ENCODE measurements around the gene RFX1.
"Not testable (repeated sequence)": the region's sequence is repeated elsewhere in the genome, so short reads cannot be mapped to it uniquely, and the experiment has no call there.

The RFX1 gene

GRCh38 chr19:14006085-14006765, at the start of gene RFX1:
TSS of gene RFX1 (minus strand) at chr19:14006320. CDS start at chr19:13993843, 12,477 bp downstream.
- peak; percentile 100 for DNase-seq

GRCh38 chr19:14055396-14055795, 49.3 kb upstream of the RFX1 start:
- no peak for DNase-seq

- DNase-seq, result no peak
Measured at GRCh38 chr19:14054721-14055120, 48.6 kb upstream of the RFX1 start.

GRCh38 chr19:14054099-14054498, 48.0 kb upstream of the RFX1 start:
- no peak for DNase-seq

GRCh38 chr19:14053500-14053899, 47.4 kb upstream of the RFX1 start:
- DNase-seq, result no peak

- no peak for DNase-seq
Measured at GRCh38 chr19:14053032-14053431, 46.9 kb upstream of the RFX1 start.

GRCh38 chr19:14052470-14052869, 46.4 kb upstream of the RFX1 start:
- no peak for DNase-seq

- no peak for DNase-seq
Measured at GRCh38 chr19:14051980-14052379, 45.9 kb upstream of the RFX1 start.

- not testable (repeated sequence) for DNase-seq
Measured at GRCh38 chr19:14050961-14051360, 44.8 kb upstream of the RFX1 start.

GRCh38 chr19:14050512-14050911, 44.4 kb upstream of the RFX1 start:
- DNase-seq, result no peak

- DNase-seq, result peak in 1 of 2 experiments; percentile 41
Measured at GRCh38 chr19:14048443-14049153, 42.5 kb upstream of the RFX1 start.

GRCh38 chr19:14047866-14048265, 41.7 kb upstream of the RFX1 start:
- not testable (repeated sequence) for DNase-seq

GRCh38 chr19:14042659-14043608, 36.8 kb upstream of the RFX1 start:
- DNase-seq, result peak; percentile 22 to 43

- no peak for DNase-seq
Measured at GRCh38 chr19:14039181-14039580, 33.1 kb upstream of the RFX1 start.

- no peak for DNase-seq
Measured at GRCh38 chr19:14035706-14036105, 29.6 kb upstream of the RFX1 start.

GRCh38 chr19:14035159-14035558, 29.0 kb upstream of the RFX1 start:
- DNase-seq, result not testable (repeated sequence)

GRCh38 chr19:14033946-14034345, 27.8 kb upstream of the RFX1 start:
- DNase-seq, result no peak

- DNase-seq, result peak; percentile 62 to 73
Measured at GRCh38 chr19:14031719-14032480, 25.8 kb upstream of the RFX1 start, which contains the start of gene IL27RA. TSS of gene IL27RA (plus strand) at chr19:14031762. CDS start at chr19:14031873, 111 bp downstream.

- DNase-seq, result no peak
Measured at GRCh38 chr19:14030997-14031718, 25.0 kb upstream of the RFX1 start.

- DNase-seq, result peak in 1 of 2 experiments; percentile 23
Measured at GRCh38 chr19:14028901-14029300, 22.8 kb upstream of the RFX1 start.

- no peak for DNase-seq
Measured at GRCh38 chr19:14027856-14028450, 21.8 kb upstream of the RFX1 start, which contains the start of gene RLN3. TSS of gene RLN3 (plus strand) at chr19:14028148. CDS start at chr19:14028205, 57 bp downstream.

Measured in NCI-H524 (cell line).